HG03575 (cell line): ENCODE data around the gene PMM2.
"Not testable (repeated sequence)": the region's sequence is repeated elsewhere in the genome, so short reads cannot be mapped to it uniquely, and the experiment has no call there.

ENCODE experiments used
- ATAC-seq: cut with Tn5 transposase; IDR thresholded peaks from one replicate; pipeline ENCODE4 v1.9.1; 2021; ENCODE audit not compliant: unreplicated experiment, insufficient number of reproducible peaks, low FRiP score; ENCODE audit errors: extremely low read depth

PMM2 gene

GRCh38 chr16:8812162-8812843 lies 14.7 kb downstream of the PMM2 start:
- no peak for ATAC-seq

DNA sequence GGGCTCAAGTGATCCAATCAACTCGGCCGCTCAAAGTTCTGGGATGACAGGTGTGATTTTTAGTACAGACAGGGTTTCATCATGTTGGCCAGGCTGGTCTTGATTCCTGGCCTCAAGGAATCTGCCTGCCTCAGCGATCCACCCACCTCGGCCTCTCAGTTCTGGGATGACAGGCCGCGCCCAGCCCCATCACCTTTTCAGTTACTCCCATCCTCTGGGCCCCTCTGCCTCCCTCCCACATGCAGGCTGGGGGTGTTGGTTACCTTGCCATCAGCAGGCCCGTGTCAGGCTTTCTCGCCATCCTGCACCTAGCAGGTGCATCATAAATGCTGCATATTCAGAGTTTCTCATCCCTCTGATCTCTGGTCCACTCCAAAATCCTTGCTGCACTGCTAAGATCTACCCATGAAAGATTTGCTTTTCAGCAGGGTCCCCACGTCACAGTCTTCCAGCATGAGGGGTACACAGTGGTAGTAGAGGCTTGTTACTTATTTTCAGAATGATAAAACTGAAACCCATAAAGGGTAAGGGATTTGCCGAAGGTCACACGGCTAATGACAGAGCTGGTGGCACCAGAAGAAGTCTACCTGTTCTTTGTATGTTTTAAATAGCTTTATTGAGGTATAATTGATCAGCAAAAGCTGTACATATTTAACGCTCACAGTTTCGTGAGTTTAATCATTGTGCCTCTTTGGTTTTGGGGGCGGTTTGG lies 16.6 kb downstream of the PMM2 start:
- no peak for ATAC-seq

GRCh38 chr16:8816967-8817655 lies 19.5 kb downstream of the PMM2 start:
- ATAC-seq, result no peak

DNA sequence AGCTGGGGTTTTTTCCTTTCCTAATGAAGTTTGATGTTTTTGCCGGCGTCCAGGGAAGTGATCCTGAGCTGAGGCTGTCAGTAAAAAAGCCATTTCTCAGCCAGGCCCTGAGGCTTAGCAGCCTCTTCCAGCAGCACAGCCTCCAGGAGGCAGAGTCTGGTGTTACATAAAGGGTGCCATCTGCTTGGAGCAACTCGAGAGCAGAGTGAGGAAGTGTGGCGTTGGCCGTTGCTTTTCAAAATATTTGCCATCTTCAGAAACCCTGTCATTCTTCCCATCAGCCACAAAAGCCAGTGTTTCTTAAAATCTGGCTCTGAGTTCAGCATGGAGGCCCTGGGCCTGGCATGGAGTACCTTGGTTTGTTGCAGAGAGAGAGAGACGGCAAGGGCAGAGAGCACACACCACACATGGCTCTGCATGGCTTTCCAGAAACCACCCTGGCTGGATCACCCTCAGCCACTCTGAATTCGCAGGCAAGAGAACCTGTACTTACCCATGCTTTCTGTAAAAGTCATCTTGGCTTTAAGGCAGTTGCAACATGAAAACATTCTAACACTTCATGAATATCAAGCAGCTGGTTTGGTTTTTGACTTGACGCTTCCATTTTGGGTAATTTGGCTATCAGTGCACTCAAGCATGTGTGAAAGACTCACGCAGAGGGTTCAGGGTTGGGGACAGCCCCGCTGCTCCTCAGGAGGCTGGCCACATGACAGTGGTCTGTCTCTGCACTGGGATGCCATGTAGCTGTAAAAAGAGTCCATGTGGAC lies 21.0 kb downstream of the PMM2 start:
- ATAC-seq, result no peak

- no peak for ATAC-seq
Measured at GRCh38 chr16:8819411-8820034, 21.9 kb downstream of the PMM2 start.

DNA sequence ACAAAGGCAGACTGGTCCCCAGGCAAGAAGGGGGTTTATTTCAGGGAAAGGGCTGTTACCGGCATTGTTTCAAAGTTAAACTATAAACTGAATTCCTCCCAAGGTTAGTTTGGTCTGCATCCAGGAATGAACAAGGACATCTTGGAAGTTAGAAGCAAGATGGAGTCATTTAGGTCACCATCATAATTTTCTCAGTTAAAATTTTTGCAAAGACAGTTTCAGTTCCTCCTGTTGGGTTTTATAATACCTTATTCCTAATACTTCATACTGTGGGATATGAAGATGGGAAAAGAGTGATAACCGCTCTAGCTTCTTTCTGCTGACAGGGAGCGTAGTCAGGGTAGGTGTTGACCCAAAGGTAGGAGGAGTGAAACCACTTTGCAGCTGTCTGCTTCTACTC lies 24.8 kb downstream of the PMM2 start:
- no peak for ATAC-seq

GRCh38 chr16:8826278-8826879 lies 28.7 kb downstream of the PMM2 start:
- no peak for ATAC-seq

DNA sequence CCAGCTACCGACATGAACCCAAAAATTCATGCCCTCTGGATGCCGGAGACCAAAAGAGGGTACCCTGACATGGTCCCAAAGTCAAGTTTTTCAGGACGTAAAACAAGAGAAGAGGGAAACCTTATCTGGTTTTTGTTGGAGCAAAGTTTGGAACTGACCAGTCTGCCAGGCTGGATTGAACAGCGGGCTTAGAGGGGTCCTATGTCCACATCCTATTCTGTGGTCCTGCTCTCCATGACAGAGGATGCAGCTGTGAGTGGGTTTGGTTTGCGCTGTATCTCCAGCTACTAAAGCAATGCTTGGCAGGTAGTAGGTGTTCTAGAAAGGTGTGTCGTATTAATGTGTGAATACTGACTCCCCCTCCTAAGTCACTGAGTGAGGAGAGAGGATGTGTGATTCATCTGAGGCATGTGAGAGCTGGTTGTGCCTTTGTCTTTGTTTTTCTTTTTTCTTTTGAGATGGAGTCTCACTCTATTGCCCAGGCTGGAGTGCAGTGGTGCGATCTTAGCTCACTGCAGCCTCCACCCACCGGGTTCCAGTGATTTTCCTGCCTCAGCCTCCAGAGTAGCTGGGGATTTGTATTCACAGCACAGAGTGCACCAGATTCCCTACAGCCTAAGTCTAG lies 31.0 kb downstream of the PMM2 start:
- ATAC-seq, result no peak

GRCh38 chr16:8831450-8831849 lies 33.8 kb downstream of the PMM2 start:
- no peak for ATAC-seq

DNA sequence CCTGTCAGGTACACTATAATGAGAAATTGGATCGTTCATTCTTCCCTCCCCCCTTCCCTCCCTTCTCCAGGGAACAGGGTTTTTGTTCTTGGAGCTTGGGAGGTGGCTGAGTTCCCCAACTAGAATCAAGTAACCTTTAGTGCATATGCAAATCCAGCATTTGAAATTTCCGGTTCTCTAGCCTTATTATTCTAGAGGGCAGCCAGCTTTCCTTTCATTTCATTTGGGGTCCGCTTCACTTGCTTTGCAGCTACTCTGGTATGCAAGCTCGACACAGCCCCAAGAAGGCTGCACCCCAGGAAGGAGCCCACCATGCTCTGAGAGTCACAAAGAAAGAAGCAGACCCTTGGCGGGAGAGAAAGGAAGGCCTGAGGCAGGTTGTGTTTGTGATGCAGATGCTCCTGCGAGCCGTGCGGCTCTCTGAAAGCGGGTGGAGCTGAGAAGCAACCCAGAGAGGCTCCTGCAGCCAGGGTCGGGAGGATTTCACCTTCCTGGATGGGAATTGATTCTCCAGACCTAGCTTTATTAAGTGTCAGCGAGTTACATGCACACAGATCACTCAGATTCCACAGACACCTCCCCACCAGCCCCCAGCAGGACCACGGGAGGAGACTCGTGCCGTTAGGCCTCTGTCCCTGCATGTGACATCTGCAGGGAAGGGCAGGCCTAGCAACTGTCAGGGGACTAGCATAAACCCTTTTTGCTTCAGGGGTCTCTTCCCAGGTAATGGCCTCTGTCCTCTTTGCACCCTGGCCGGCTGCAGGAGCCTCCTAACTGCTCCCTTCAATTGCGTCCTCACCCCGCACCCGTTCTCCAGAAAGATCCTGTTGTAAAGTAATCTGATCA lies 34.5 kb downstream of the PMM2 start:
- no peak for ATAC-seq

GRCh38 chr16:8832717-8833105 lies 35.1 kb downstream of the PMM2 start:
- ATAC-seq, result no peak

DNA sequence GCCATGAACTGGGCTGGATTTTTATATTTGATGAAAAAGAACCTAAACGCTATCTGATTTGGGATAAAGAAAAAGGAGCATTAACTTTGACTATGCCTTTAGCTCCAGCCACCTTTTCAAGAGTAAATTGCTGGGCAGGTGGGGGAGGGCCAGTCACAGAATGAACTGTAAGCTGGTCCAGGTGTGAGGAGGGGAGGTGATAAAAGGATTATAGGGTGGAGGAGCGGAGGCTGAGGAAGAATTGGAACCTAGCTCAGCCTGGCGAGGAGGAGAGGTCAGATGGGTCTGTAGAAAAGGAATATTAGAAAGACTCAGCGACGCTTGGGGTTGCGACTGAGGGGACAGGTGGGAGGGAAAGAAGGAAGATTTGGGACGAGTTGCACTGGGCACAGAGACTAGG lies 39.2 kb downstream of the PMM2 start:
- ATAC-seq, result not testable (repeated sequence)

DNA sequence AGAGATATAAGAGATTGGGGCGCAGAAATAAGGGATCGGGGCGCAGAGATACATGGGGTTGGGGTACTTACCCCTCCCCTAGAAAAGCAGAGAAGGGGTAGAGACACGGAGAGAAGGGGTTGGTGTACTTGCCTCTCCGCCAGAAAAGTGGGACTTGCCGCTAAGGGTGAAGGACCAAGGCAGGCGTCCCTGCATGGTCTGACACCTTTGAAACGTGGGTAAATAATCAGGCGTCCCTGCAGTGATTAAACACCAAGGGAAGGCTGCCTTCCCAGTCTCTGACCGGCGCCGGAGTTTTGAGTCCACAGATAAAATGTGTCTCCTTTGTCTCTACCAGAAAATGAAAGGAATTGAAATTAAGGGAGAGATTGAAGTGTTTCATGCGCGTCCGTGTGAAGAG lies 40.0 kb downstream of the PMM2 start:
- ATAC-seq, result not testable (repeated sequence)

DNA sequence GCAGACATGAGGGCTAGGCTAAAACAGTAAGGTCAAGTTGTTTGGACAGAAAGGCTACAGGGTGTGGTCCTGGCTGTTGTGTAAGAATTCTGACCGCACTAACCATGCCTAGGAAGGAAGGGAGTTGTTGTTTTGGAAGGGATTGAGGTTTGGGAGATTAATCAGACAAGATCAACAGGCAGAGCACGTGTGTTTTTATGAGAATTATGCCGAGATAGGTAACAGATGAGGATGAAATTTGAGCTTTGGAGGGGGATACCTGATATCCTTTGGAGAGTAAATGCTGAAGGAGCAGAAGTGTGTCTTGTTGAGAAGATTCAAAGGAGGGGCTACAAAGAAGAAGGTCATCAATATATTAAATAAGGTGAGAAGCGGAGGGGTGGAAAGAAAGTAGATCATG lies 44.4 kb downstream of the PMM2 start:
- not testable (repeated sequence) for ATAC-seq

GRCh38 chr16:8843296-8843695 lies 45.7 kb downstream of the PMM2 start:
- not testable (repeated sequence) for ATAC-seq

- no peak for ATAC-seq
Measured at GRCh38 chr16:8845699-8846298, 48.2 kb downstream of the PMM2 start.

DNA sequence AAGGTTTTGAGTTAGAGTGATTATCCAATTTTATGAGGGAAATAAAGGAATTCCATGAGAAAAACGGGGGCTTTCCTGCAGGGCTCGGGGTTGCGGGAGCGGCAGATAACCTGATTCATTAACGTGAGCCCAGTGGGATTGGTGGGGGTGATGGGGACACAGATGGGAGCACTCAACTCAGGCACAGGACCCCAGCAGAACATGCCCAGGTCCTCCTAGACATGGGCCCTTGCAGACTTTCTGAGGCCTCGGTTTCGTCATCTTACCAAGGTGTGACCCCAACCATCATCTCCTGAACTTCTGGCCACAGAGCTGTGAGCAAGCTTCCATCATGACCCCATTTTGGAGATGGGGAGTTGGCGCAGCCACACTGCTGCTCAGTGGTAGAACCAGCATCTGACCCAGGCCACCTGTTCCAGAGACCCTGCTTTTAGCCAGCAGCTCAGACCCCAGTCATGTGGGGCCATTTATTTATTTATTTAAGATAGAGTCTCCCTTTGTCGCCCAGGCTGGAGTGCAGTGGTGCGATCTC lies 48.8 kb downstream of the PMM2 start:
- ATAC-seq, result no peak
